WTC11 (cell line): Measurements from ENCODE around the gene KIAA1755. TPM values are rescaled to one million over a fixed set of nuclear protein-coding genes. Genes with fewer than 3 reads are reported as not detected.

ENCODE experiments used
- ATAC-seq: fragments of 200-7000 bp; cut with Tn5 transposase; 2 replicates; pipeline ENCODE4 v1.10.0; 2021; ENCODE audit warnings: mild to moderate bottlenecking, moderate library complexity
- CTCF ChIA-PET: fragments of 300-600 bp; sonication (Branson Sonifier 250); formaldehyde crosslinking; loops from one replicate; lab custom pipeline; 2021; ENCODE audit warnings: antibody characterized with exemption; lab: Charles Lee
- POLR2A ChIA-PET: fragments of 350-600 bp; sonication (Branson Sonifier 250); formaldehyde crosslinking; loops from one replicate; lab custom pipeline; 2021; ENCODE audit warnings: antibody characterized with exemption; lab: Charles Lee
- DNase-seq: peaks from one replicate; pipeline ENCODE4 v3.0.0; 2021; ENCODE audit warnings: low spot score
- H3K27ac Mint-ChIP-seq: 2 replicates; pipeline ENCODE4 v1.8.0; 2021; ENCODE audit warnings: mixed read lengths
- H3K27me3 Mint-ChIP-seq: 2 replicates; pipeline ENCODE4 v1.8.0; 2021; ENCODE audit warnings: low read depth, mild to moderate bottlenecking, moderate library complexity, mixed read lengths
- H3K36me3 Mint-ChIP-seq: 2 replicates; pipeline ENCODE4 v1.8.0; 2021; ENCODE audit warnings: mixed read lengths
- H3K4me1 Mint-ChIP-seq: 2 replicates; pipeline ENCODE4 v1.8.0; 2022; ENCODE audit warnings: mixed read lengths
- H3K4me3 Mint-ChIP-seq: 2 replicates; pipeline ENCODE4 v1.8.0; 2021; ENCODE audit warnings: mild to moderate bottlenecking, moderate library complexity, mixed read lengths
- H3K9me3 Mint-ChIP-seq: 2 replicates; pipeline ENCODE4 v1.8.0; 2021; ENCODE audit warnings: mixed read lengths
- EMX1 ChIP-seq: fragments of 250-450 bp; sonication (Bioruptor Pico); IDR thresholded peaks from 2 replicates; pipeline ENCODE4 v1.8.0; 2021; ENCODE audit warnings: mild to moderate bottlenecking
- FOXJ3 ChIP-seq: sonication (generic); formaldehyde crosslinking; IDR thresholded peaks from 2 replicates; pipeline ENCODE4 v1.9.0; 2021; ENCODE audit warnings: missing genetic modification reagents, mild to moderate bottlenecking, borderline replicate concordance
- FOXP1 ChIP-seq: sonication (generic); formaldehyde crosslinking; IDR thresholded peaks from 2 replicates; pipeline ENCODE4 v1.8.0; 2022; ENCODE audit warnings: missing genetic modification reagents, mild to moderate bottlenecking, moderate library complexity, borderline replicate concordance
- GABPB1 ChIP-seq: sonication (generic); formaldehyde crosslinking; IDR thresholded peaks from 2 replicates; pipeline ENCODE4 v1.8.1; 2023; ENCODE audit warnings: mild to moderate bottlenecking, missing genetic modification reagents
- HMGA2 ChIP-seq: fragments of 250-450 bp; sonication (Bioruptor Pico); IDR thresholded peaks from 2 replicates; pipeline ENCODE4 v1.4.0; 2021; ENCODE audit warnings: mild to moderate bottlenecking, moderate library complexity
- MYBL2 ChIP-seq: sonication (generic); formaldehyde crosslinking; IDR thresholded peaks from 2 replicates; pipeline ENCODE4 v1.8.1; 2023; ENCODE audit warnings: mild to moderate bottlenecking, moderate library complexity, missing genetic modification reagents
- NFYB ChIP-seq: sonication (generic); formaldehyde crosslinking; conservative IDR thresholded peaks from 2 replicates; pipeline ENCODE4 v1.8.0; 2022; ENCODE audit warnings: low read depth, missing genetic modification reagents
- NR3C1 ChIP-seq: sonication (generic); formaldehyde crosslinking; conservative IDR thresholded peaks from 2 replicates; pipeline ENCODE4 v1.8.1; 2023; ENCODE audit warnings: low read depth, mild to moderate bottlenecking, missing genetic modification reagents
- OVOL2 ChIP-seq: fragments of 250-450 bp; sonication (Bioruptor Pico); IDR thresholded peaks from 2 replicates; pipeline ENCODE4 v1.9.0; 2021; ENCODE audit warnings: mild to moderate bottlenecking, borderline replicate concordance
- SP1 ChIP-seq: sonication (generic); formaldehyde crosslinking; conservative IDR thresholded peaks from 2 replicates; pipeline ENCODE4 v1.8.1; 2022; ENCODE audit warnings: missing genetic modification reagents
- TEAD4 ChIP-seq: sonication (generic); formaldehyde crosslinking; IDR thresholded peaks from 2 replicates; pipeline ENCODE4 v1.8.0; 2022; ENCODE audit warnings: mild to moderate bottlenecking, missing genetic modification reagents
- ZBTB21 ChIP-seq: sonication (generic); formaldehyde crosslinking; IDR thresholded peaks from 2 replicates; pipeline ENCODE4 v1.8.1; 2023; ENCODE audit warnings: mild to moderate bottlenecking, missing genetic modification reagents, borderline replicate concordance
- ZNF219 ChIP-seq: sonication (generic); formaldehyde crosslinking; IDR thresholded peaks from 2 replicates; pipeline ENCODE4 v1.8.0; 2023; ENCODE audit warnings: missing genetic modification reagents, mild to moderate bottlenecking, borderline replicate concordance
- ZNF317 ChIP-seq: sonication (generic); formaldehyde crosslinking; IDR thresholded peaks from 2 replicates; pipeline ENCODE4 v1.8.1; 2023; ENCODE audit warnings: low read depth, mild to moderate bottlenecking, moderate library complexity, missing genetic modification reagents, borderline replicate concordance
- ZNF671 ChIP-seq: fragments of 250-450 bp; sonication (Bioruptor Pico); IDR thresholded peaks from 2 replicates; pipeline ENCODE4 v1.8.0; 2021; ENCODE audit warnings: mild to moderate bottlenecking
- total RNA-seq: library from RNA; stranded (reverse); gene quantifications from 3 replicates; pipeline ENCODE4 v1.2.3, GENCODE V29; 2021
- TF ChIP-seq, protein P1 (sequence below): sonication (generic); formaldehyde crosslinking; IDR thresholded peaks from 2 replicates; pipeline ENCODE4 v1.8.0; 2023; ENCODE audit warnings: missing genetic modification reagents
- TF ChIP-seq, protein P2 (sequence below): sonication (generic); formaldehyde crosslinking; IDR thresholded peaks from 2 replicates; pipeline ENCODE4 v1.8.0; 2022; ENCODE audit warnings: mild to moderate bottlenecking, missing genetic modification reagents
- TF ChIP-seq, protein P3 (sequence below): sonication (generic); formaldehyde crosslinking; IDR thresholded peaks from 2 replicates; pipeline ENCODE4 v1.8.1; 2023; ENCODE audit warnings: mild to moderate bottlenecking, moderate library complexity, missing genetic modification reagents
- TF ChIP-seq, protein P4 (sequence below): sonication (generic); formaldehyde crosslinking; IDR thresholded peaks from 2 replicates; pipeline ENCODE4 v1.8.1; 2023; ENCODE audit warnings: mild to moderate bottlenecking, missing genetic modification reagents
- TF ChIP-seq, protein P5 (sequence below): fragments of 250-450 bp; sonication (Bioruptor Pico); IDR thresholded peaks from 2 replicates; pipeline ENCODE4 v1.9.0; 2021; ENCODE audit warnings: mild to moderate bottlenecking
- TF ChIP-seq, protein P6 (sequence below): sonication (generic); formaldehyde crosslinking; IDR thresholded peaks from 2 replicates; pipeline ENCODE4 v1.8.0; 2022; ENCODE audit warnings: mild to moderate bottlenecking, missing genetic modification reagents
- TF ChIP-seq, protein P7 (sequence below): sonication (generic); formaldehyde crosslinking; IDR thresholded peaks from 2 replicates; pipeline ENCODE4 v1.8.1; 2023; ENCODE audit warnings: mild to moderate bottlenecking, missing genetic modification reagents, moderate library complexity
- TF ChIP-seq, protein P8 (sequence below): sonication (generic); formaldehyde crosslinking; IDR thresholded peaks from 2 replicates; pipeline ENCODE4 v1.8.1; 2022; ENCODE audit warnings: low read depth, mild to moderate bottlenecking, moderate library complexity, missing genetic modification reagents, borderline replicate concordance

The KIAA1755 gene
- total RNA-seq, 1 experiment from 2014 or later = 0.50 TPM

DNA sequence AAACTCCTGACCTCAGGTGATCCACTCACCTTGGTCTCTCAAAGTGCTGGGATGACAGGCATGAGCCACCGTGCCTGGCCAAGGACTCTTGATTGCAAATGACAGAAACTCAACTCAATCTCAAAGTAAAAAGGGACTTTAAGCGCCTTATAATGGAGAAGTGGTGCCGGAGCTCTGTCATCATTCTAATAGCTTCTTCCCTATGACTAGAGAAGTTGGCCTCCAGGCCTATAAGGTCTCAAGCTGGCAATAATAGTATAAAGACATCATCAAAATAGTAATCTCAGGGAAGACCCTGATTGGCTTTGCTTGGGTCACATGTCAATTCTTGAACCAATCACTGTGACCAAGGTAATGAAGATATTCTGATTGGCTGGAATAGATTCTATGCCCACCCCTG is 8.5 kb upstream of the KIAA1755 start:
- no peak for TF ChIP-seq ZNF317 (CRISPR knock-in tag)
- TF ChIP-seq, all 79 proteins: peak for 0
- no peaks in the 10 kb centered on the region for H3K4me1 Mint-ChIP-seq
- peaks cover 5% of the 10 kb centered on the region for H3K27me3 Mint-ChIP-seq
- ChIA-PET POLR2A (no interaction called here), CTCF (interaction anchor here (1.4 kb wide), 2 partner anchors 17 to 22 kb away, joined by 3 to 4 read pairs; no protein-coding TSS in a partner anchor)
- no peaks in the 10 kb centered on the region for H3K36me3 Mint-ChIP-seq
- no peak for DNase-seq
- peaks cover 5% of the 10 kb centered on the region for H3K9me3 Mint-ChIP-seq
- H3K4me3 Mint-ChIP-seq = no peak overlapping the region
- no peak for ATAC-seq
- H3K27ac Mint-ChIP-seq = no peak overlapping the region

DNA sequence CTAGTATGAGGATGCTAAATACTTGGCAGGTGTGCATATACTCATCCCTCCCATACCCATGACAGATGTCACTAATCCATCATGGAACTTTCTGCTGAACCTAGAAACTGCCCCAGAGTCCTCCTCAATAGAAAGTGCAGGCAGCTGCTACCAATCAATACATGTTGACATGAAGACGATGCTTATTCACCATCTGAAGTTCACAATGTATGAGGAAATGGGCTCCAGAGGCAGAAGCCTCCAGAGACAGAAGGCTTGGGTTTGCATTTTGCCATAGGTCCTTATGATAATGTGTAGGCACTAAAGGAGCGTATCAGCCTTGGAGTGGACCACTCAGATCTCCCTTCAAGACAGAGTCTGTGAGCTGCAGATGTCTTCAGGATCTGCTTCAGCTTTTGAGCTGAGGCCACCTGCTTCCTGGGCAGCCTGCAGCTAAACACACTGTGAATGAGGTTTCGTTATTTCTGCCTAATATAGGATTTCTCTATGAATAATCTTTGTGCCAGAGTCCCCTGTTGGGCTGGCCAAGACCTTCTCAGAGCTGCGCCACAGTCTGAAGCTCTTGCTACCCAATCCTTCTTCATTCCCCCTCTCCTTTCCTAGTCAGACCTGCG is 7.5 kb upstream of the KIAA1755 start:
- no peak overlapping the region for H3K27ac Mint-ChIP-seq
- ATAC-seq (no peak), DNase-seq (no peak)
- peaks cover 5% of the 10 kb centered on the region for H3K9me3 Mint-ChIP-seq
- no peak for TF ChIP-seq SP1
- no peak for TF ChIP-seq NR3C1 (CRISPR knock-in tag)
- TF ChIP-seq, protein P1, sequence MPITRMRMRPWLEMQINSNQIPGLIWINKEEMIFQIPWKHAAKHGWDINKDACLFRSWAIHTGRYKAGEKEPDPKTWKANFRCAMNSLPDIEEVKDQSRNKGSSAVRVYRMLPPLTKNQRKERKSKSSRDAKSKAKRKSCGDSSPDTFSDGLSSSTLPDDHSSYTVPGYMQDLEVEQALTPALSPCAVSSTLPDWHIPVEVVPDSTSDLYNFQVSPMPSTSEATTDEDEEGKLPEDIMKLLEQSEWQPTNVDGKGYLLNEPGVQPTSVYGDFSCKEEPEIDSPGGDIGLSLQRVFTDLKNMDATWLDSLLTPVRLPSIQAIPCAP (CRISPR knock-in tag) = no peak
- TF ChIP-seq NFYB (CRISPR knock-in tag) = no peak
- TF ChIP-seq, protein P2, sequence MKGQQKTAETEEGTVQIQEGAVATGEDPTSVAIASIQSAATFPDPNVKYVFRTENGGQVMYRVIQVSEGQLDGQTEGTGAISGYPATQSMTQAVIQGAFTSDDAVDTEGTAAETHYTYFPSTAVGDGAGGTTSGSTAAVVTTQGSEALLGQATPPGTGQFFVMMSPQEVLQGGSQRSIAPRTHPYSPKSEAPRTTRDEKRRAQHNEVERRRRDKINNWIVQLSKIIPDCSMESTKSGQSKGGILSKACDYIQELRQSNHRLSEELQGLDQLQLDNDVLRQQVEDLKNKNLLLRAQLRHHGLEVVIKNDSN (CRISPR knock-in tag) = no peak
- no peak for TF ChIP-seq OVOL2
- TF ChIP-seq HMGA2 (CRISPR knock-in tag) = no peak
- TF ChIP-seq GABPB1 (CRISPR knock-in tag) = no peak
- TF ChIP-seq, protein P3, sequence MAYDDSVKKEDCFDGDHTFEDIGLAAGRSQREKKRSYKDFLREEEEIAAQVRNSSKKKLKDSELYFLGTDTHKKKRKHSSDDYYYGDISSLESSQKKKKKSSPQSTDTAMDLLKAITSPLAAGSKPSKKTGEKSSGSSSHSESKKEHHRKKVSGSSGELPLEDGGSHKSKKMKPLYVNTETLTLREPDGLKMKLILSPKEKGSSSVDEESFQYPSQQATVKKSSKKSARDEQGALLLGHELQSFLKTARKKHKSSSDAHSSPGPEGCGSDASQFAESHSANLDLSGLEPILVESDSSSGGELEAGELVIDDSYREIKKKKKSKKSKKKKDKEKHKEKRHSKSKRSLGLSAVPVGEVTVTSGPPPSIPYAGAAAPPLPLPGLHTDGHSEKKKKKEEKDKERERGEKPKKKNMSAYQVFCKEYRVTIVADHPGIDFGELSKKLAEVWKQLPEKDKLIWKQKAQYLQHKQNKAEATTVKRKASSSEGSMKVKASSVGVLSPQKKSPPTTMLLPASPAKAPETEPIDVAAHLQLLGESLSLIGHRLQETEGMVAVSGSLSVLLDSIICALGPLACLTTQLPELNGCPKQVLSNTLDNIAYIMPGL (CRISPR knock-in tag) = no peak
- TF ChIP-seq EMX1 = no peak
- no peak for TF ChIP-seq ZNF671 (CRISPR knock-in tag)
- TF ChIP-seq, protein P4, sequence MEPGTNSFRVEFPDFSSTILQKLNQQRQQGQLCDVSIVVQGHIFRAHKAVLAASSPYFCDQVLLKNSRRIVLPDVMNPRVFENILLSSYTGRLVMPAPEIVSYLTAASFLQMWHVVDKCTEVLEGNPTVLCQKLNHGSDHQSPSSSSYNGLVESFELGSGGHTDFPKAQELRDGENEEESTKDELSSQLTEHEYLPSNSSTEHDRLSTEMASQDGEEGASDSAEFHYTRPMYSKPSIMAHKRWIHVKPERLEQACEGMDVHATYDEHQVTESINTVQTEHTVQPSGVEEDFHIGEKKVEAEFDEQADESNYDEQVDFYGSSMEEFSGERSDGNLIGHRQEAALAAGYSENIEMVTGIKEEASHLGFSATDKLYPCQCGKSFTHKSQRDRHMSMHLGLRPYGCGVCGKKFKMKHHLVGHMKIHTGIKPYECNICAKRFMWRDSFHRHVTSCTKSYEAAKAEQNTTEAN (CRISPR knock-in tag) = no peak
- TF ChIP-seq, protein P5, sequence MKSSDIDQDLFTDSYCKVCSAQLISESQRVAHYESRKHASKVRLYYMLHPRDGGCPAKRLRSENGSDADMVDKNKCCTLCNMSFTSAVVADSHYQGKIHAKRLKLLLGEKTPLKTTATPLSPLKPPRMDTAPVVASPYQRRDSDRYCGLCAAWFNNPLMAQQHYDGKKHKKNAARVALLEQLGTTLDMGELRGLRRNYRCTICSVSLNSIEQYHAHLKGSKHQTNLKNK (CRISPR knock-in tag) = no peak
- TF ChIP-seq TEAD4 (CRISPR knock-in tag) = no peak
- TF ChIP-seq, protein P6, sequence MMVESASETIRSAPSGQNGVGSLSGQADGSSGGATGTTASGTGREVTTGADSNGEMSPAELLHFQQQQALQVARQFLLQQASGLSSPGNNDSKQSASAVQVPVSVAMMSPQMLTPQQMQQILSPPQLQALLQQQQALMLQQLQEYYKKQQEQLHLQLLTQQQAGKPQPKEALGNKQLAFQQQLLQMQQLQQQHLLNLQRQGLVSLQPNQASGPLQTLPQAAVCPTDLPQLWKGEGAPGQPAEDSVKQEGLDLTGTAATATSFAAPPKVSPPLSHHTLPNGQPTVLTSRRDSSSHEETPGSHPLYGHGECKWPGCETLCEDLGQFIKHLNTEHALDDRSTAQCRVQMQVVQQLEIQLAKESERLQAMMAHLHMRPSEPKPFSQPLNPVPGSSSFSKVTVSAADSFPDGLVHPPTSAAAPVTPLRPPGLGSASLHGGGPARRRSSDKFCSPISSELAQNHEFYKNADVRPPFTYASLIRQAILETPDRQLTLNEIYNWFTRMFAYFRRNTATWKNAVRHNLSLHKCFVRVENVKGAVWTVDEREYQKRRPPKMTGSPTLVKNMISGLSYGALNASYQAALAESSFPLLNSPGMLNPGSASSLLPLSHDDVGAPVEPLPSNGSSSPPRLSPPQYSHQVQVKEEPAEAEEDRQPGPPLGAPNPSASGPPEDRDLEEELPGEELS = no peak
- peaks cover 5% of the 10 kb centered on the region for H3K27me3 Mint-ChIP-seq
- no peaks in the 10 kb centered on the region for H3K4me1 Mint-ChIP-seq
- no peak overlapping the region for H3K4me3 Mint-ChIP-seq
- POLR2A ChIA-PET = no interaction called here
- no peaks in the 10 kb centered on the region for H3K36me3 Mint-ChIP-seq
- CTCF ChIA-PET = interaction anchor here (1.4 kb wide), 1 partner anchor 23 kb away, joined by 3 read pairs; no protein-coding TSS in a partner anchor

DNA sequence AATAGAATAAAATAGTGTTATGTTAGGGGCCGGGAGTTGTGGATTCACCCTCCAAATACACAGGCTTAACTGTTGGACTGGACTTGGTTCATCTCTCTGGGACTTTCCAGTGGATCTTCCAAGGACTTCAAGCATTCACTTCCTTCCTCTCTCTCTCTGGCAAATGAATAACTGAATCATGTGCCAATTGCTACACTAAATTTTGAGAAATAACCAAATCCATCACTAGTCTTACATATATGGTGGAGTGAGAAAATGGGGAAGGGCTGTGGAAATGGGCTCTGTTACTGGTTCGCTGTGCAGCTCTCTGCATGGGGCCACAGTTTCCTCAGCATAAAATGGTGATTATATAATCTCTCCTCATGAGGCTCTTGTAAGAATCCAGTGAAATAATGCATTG is 6.8 kb upstream of the KIAA1755 start:
- no peak overlapping the region for H3K27ac Mint-ChIP-seq
- ChIA-PET POLR2A (no interaction called here), CTCF (no interaction called here)
- peaks cover 8% of the 10 kb centered on the region for H3K27me3 Mint-ChIP-seq
- DNase-seq (no peak), ATAC-seq (no peak)
- no peak overlapping the region for H3K4me3 Mint-ChIP-seq
- peaks cover 5% of the 10 kb centered on the region for H3K9me3 Mint-ChIP-seq
- no peaks in the 10 kb centered on the region for H3K36me3 Mint-ChIP-seq
- H3K4me1 Mint-ChIP-seq = no peaks in the 10 kb centered on the region
- TF ChIP-seq ZBTB21 (CRISPR knock-in tag) = no peak
- no peak for TF ChIP-seq FOXP1 (CRISPR knock-in tag)
- TF ChIP-seq MYBL2 (CRISPR knock-in tag) = no peak
- TF ChIP-seq NFYB (CRISPR knock-in tag) = no peak
- TF ChIP-seq FOXJ3 (CRISPR knock-in tag) = no peak
- TF ChIP-seq, protein P7, sequence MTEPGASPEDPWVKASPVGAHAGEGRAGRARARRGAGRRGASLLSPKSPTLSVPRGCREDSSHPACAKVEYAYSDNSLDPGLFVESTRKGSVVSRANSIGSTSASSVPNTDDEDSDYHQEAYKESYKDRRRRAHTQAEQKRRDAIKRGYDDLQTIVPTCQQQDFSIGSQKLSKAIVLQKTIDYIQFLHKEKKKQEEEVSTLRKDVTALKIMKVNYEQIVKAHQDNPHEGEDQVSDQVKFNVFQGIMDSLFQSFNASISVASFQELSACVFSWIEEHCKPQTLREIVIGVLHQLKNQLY (CRISPR knock-in tag) = no peak
- TF ChIP-seq ZNF219 (CRISPR knock-in tag) = no peak
- TF ChIP-seq, protein P1 (CRISPR knock-in tag) = no peak
- TF ChIP-seq, protein P8, sequence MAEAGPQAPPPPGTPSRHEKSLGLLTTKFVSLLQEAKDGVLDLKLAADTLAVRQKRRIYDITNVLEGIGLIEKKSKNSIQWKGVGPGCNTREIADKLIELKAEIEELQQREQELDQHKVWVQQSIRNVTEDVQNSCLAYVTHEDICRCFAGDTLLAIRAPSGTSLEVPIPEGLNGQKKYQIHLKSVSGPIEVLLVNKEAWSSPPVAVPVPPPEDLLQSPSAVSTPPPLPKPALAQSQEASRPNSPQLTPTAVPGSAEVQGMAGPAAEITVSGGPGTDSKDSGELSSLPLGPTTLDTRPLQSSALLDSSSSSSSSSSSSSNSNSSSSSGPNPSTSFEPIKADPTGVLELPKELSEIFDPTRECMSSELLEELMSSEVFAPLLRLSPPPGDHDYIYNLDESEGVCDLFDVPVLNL (CRISPR knock-in tag) = no peak
